H1 (cell line): ENCODE data around the gene PCNX1. TPM values are rescaled to one million over a fixed set of nuclear protein-coding genes. Genes with fewer than 3 reads are reported as not detected.

ENCODE experiments used
- CTCF ChIA-PET: fragments of 300-600 bp; sonication (Branson Sonifier 250); formaldehyde crosslinking; loops from one replicate; lab custom pipeline; 2021; ENCODE audit not compliant: partially characterized antibody; lab: Charles Lee
- POLR2A ChIA-PET: fragments of 300-600 bp; sonication (Branson Sonifier 250); formaldehyde crosslinking; loops from one replicate; lab custom pipeline; 2021; ENCODE audit warnings: inconsistent platforms; ENCODE audit not compliant: partially characterized antibody; lab: Charles Lee
- DNase-seq, 2 experiments: peaks; one replicate each; pipeline versions ENCODE4 v3.0.0 to v3.0.0-alpha.2; 2010 to 2022; ENCODE audit warnings: low spot score in 2 of 2, low read depth in 1 of 2, mixed read lengths in 1 of 2
- FAIRE-seq: peaks from 2 replicates; lab custom pipeline; 2011; peaks lifted over from hg19 to GRCh38; lab: Jason Lieb, UNC
- H2AFZ ChIP-seq: 2 replicates; pipeline ENCODE4 v1.8.1; 2012; ENCODE audit warnings: low read length, inconsistent platforms
- H2AK5ac ChIP-seq: 2 replicates; pipeline ENCODE4 v1.6.1; 2013; ENCODE audit warnings: low read depth, low read length
- H2BK120ac ChIP-seq: replicated peaks from 2 replicates; pipeline ENCODE3; 2013; ENCODE audit warnings: low read depth, low read length, inconsistent platforms
- H2BK12ac ChIP-seq: 2 replicates; pipeline ENCODE4 v1.6.1; 2013; ENCODE audit warnings: low read depth, low read length
- H2BK15ac ChIP-seq: 2 replicates; pipeline ENCODE4 v1.6.1; 2013; ENCODE audit warnings: low read length
- H2BK20ac ChIP-seq: 2 replicates; pipeline ENCODE4 v1.6.1; 2013; ENCODE audit warnings: low read length
- H2BK5ac ChIP-seq: 2 replicates; pipeline ENCODE4 v1.6.1; 2013; ENCODE audit warnings: low read depth, low read length
- H3K14ac ChIP-seq: 2 replicates; pipeline ENCODE4 v1.6.1; 2013; ENCODE audit warnings: inconsistent platforms; ENCODE audit not compliant: insufficient read length
- H3K18ac ChIP-seq: 2 replicates; pipeline ENCODE4 v1.6.1; 2013; ENCODE audit warnings: low read length; ENCODE audit errors: extremely low read depth
- H3K23ac ChIP-seq: 2 replicates; pipeline ENCODE4 v1.6.1; 2013; ENCODE audit warnings: inconsistent platforms; ENCODE audit not compliant: insufficient read length
- H3K23me2 ChIP-seq: 2 replicates; pipeline ENCODE4 v1.6.1; 2013; ENCODE audit warnings: low read depth, low read length
- H3K27ac ChIP-seq: 2 replicates; pipeline ENCODE4 v1.6.1; 2011; ENCODE audit warnings: low read depth, low read length, inconsistent platforms
- H3K27me3 ChIP-seq, 4 experiments: replicated peaks in 1 of 4; 1 replicate in 1 of 4; 2 replicates in 3 of 4; pipeline versions ENCODE4 v1.6.1 to v1.8.1; 2011 to 2013; ENCODE audit warnings: low read length in 3 of 4, mild to moderate bottlenecking in 3 of 4, inconsistent platforms in 2 of 4, mixed read lengths in 2 of 4, moderate library complexity in 1 of 4; ENCODE audit not compliant: control insufficient read depth in 3 of 4, insufficient read depth in 3 of 4; ENCODE audit errors: extremely low read depth in 1 of 4
- H3K36me3 ChIP-seq, 4 experiments: 2 replicates each; pipeline versions ENCODE4 v1.6.1 to v1.8.1; 2011 to 2013; ENCODE audit warnings: mild to moderate bottlenecking in 4 of 4, low read length in 3 of 4, moderate library complexity in 2 of 4, control low read depth in 1 of 4, inconsistent platforms in 1 of 4; ENCODE audit not compliant: insufficient read depth in 4 of 4, control insufficient read depth in 2 of 4
- H3K4ac ChIP-seq: replicated peaks from 2 replicates; pipeline ENCODE3; 2013; ENCODE audit warnings: low read length, low read depth, mixed read lengths, inconsistent platforms; ENCODE audit not compliant: insufficient read length
- H3K4me1 ChIP-seq, 4 experiments: replicated peaks in 1 of 4; 1 replicate in 1 of 4; 2 replicates in 3 of 4; pipeline versions ENCODE4 v1.6.1 to v1.8.1; 2011 to 2013; ENCODE audit warnings: low read length in 3 of 4, inconsistent platforms in 2 of 4, mixed read lengths in 1 of 4; ENCODE audit not compliant: insufficient read depth in 4 of 4, control insufficient read depth in 3 of 4
- H3K4me2 ChIP-seq, 2 experiments: 2 replicates each; pipeline versions ENCODE4 v1.6.1 to v1.8.1; 2011 to 2013; ENCODE audit warnings: low read depth in 2 of 2, low read length in 2 of 2, control low read depth in 1 of 2, inconsistent platforms in 1 of 2, mild to moderate bottlenecking in 1 of 2; ENCODE audit not compliant: insufficient read depth in 1 of 2
- H3K4me3 ChIP-seq, 4 experiments: fragments of 200-600, 300-600 bp in 1 of 4; sonication (generic), shearing (Covaris generic), sonication (Bioruptor Twin) in 1 of 4; 2 replicates each; pipeline versions ENCODE4 v1.5.1 to v1.8.1; 2011 to 2016; ENCODE audit warnings: low read length in 4 of 4, low read depth in 3 of 4, control low read depth in 2 of 4, inconsistent platforms in 2 of 4, mild to moderate bottlenecking in 2 of 4, mixed read lengths in 1 of 4, moderate library complexity in 1 of 4; ENCODE audit not compliant: insufficient read depth in 2 of 4; ENCODE audit errors: extremely low read depth in 1 of 4
- H3K56ac ChIP-seq: replicated peaks from 2 replicates; pipeline ENCODE3; 2013; ENCODE audit warnings: low read depth, mild to moderate bottlenecking, mixed read lengths, low read length, inconsistent platforms; ENCODE audit not compliant: insufficient read length
- H3K79me1 ChIP-seq: 2 replicates; pipeline ENCODE4 v1.6.1; 2013; ENCODE audit warnings: low read depth, low read length, control low read depth
- H3K79me2 ChIP-seq, 2 experiments: 2 replicates each; pipeline versions ENCODE4 v1.6.1 to v1.8.1; 2012 to 2013; ENCODE audit warnings: low read length in 2 of 2, mild to moderate bottlenecking in 2 of 2, inconsistent platforms in 1 of 2; ENCODE audit not compliant: insufficient read depth in 2 of 2, control insufficient read depth in 1 of 2
- H3K9ac ChIP-seq, 4 experiments: replicated peaks in 1 of 4; 1 replicate in 1 of 4; 2 replicates in 3 of 4; pipeline versions ENCODE4 v1.6.1 to v1.8.1; 2011 to 2013; ENCODE audit warnings: low read depth in 3 of 4, low read length in 3 of 4, control low read depth in 2 of 4, mild to moderate bottlenecking in 2 of 4, moderate library complexity in 2 of 4, inconsistent platforms in 1 of 4; ENCODE audit errors: extremely low read depth in 1 of 4
- H3K9me3 ChIP-seq, 2 experiments: 2 replicates each; pipeline versions ENCODE4 v1.6.1 to v1.8.1; 2012 to 2013; ENCODE audit warnings: mild to moderate bottlenecking in 2 of 2, moderate library complexity in 2 of 2, control low read depth in 1 of 2, inconsistent platforms in 1 of 2, low read depth in 1 of 2, low read length in 1 of 2, mixed read lengths in 1 of 2; ENCODE audit not compliant: insufficient read depth in 2 of 2
- H4K20me1 ChIP-seq, 2 experiments: replicated peaks in 1 of 2; 2 replicates each; pipeline versions ENCODE3 to v1.8.1; 2011 to 2013; ENCODE audit warnings: inconsistent platforms in 2 of 2, low read length in 2 of 2, mild to moderate bottlenecking in 1 of 2; ENCODE audit not compliant: insufficient read depth in 2 of 2, control insufficient read depth in 1 of 2
- H4K5ac ChIP-seq: 2 replicates; pipeline ENCODE4 v1.6.1; 2013; ENCODE audit warnings: low read length, low read depth, mixed read lengths, inconsistent platforms; ENCODE audit not compliant: insufficient read length
- H4K8ac ChIP-seq: 2 replicates; pipeline ENCODE4 v1.8.0; 2013; ENCODE audit warnings: mild to moderate bottlenecking, moderate library complexity, low read length, inconsistent platforms; ENCODE audit not compliant: insufficient read depth; ENCODE audit errors: extremely low read depth
- H4K91ac ChIP-seq: replicated peaks from 2 replicates; pipeline ENCODE3; 2013; ENCODE audit warnings: low read length, mixed read lengths, inconsistent platforms; ENCODE audit not compliant: insufficient read length
- BCL11A ChIP-seq, 2 experiments: IDR thresholded peaks; one replicate each; pipeline ENCODE4 v1.6.1; 2011; ENCODE audit warnings: low read depth in 2 of 2, low read length in 2 of 2, mild to moderate bottlenecking in 2 of 2
- CBX8 ChIP-seq: fragments of 300-800, 300-1000 bp; sonication (generic); IDR thresholded peaks from 2 replicates; pipeline ENCODE4 v1.7.1; 2016; ENCODE audit warnings: low read depth, low read length, borderline replicate concordance
- NANOG ChIP-seq: IDR thresholded peaks from 2 replicates; pipeline ENCODE4 v1.6.1; 2011; ENCODE audit warnings: low read length, low read depth, mild to moderate bottlenecking, inconsistent platforms; ENCODE audit not compliant: insufficient read depth, poor library complexity, severe bottlenecking
- PHF8 ChIP-seq: fragments of 200-600 bp; sonication (generic); conservative IDR thresholded peaks from 2 replicates; pipeline ENCODE4 v1.7.1; 2012; ENCODE audit warnings: low read depth, mild to moderate bottlenecking, inconsistent platforms, low read length, moderate library complexity
- POLR2A ChIP-seq, 2 experiments: IDR thresholded peaks; 1 replicate in 1 of 2; 2 replicates in 1 of 2; pipeline ENCODE4 v1.6.1; 2011; ENCODE audit warnings: low read depth in 2 of 2, low read length in 2 of 2, mild to moderate bottlenecking in 2 of 2; ENCODE audit errors: control extremely low read depth in 1 of 2
- RFX5 ChIP-seq: IDR thresholded peaks from 2 replicates; pipeline ENCODE4 v1.6.1; 2011; ENCODE audit warnings: low read depth, low read length, improper control_type of control experiment, borderline replicate concordance
- SIX5 ChIP-seq: IDR thresholded peaks from 2 replicates; pipeline ENCODE4 v1.6.1; 2011; ENCODE audit warnings: mild to moderate bottlenecking, low read depth, low read length
- SP1 ChIP-seq: IDR thresholded peaks from 2 replicates; pipeline ENCODE4 v1.6.1; 2011; ENCODE audit warnings: low read depth, low read length
- WGBS, 2 experiments: shearing (Covaris generic) in 1 of 2; methylation state at CpG; one replicate each; pipeline versions ENCODE4 v1.1.6 to v1.1.7; 2013 to 2015; ENCODE audit warnings: low lambda C conversion rate in 2 of 2, mixed read lengths in 2 of 2, inconsistent platforms in 1 of 2, low coverage in 1 of 2, missing lambda C conversion rate in 1 of 2; ENCODE audit not compliant: insufficient replicate concordance in 2 of 2, insufficient coverage in 1 of 2, insufficient read length in 1 of 2; ENCODE audit errors: extremely low coverage in 1 of 2, missing lambda C conversion rate in 1 of 2; 5-methylcytosine and 5-hydroxymethylcytosine counted together
- polyA plus RNA-seq, 7 experiments: library from polyadenylated mRNA; depleted of rRNA in 3 of 7; stranded (reverse) in 5 of 7; unstranded in 2 of 7; fragments of >200 nt in 5 of 7; fragments of 200-250 nt in 2 of 7; gene quantifications; 1 replicate in 5 of 7; 2 replicates in 1 of 7; 4 replicates in 1 of 7; pipeline versions ENCODE4 v1.2.1 to v1.2.3, GENCODE V29; 2011 to 2013; ENCODE audit warnings: missing spikeins in 2 of 7, mixed read lengths in 2 of 7
- total RNA-seq: library from RNA; stranded (reverse); fragmentation: NEBNext Ultra II Directional; extraction: Animal tissue kit (Norgen Biotek cat#: 25700); gene quantifications from 2 replicates; pipeline ENCODE4 v1.2.1, GENCODE V29; 2021
- TF ChIP-seq, protein P1 (sequence below): IDR thresholded peaks from 2 replicates; pipeline ENCODE4 v1.6.1; 2012; ENCODE audit warnings: inconsistent platforms
- TF ChIP-seq, protein P2 (sequence below), 3 experiments: IDR thresholded peaks; 1 replicate in 2 of 3; 2 replicates in 1 of 3; pipeline versions ENCODE4 v1.5.1 to v1.6.1; 2011; ENCODE audit warnings: low read length in 3 of 3, mild to moderate bottlenecking in 3 of 3, inconsistent platforms in 2 of 3, low read depth in 1 of 3, moderate library complexity in 1 of 3; ENCODE audit not compliant: insufficient read depth in 1 of 3; ENCODE audit errors: control extremely low read depth in 1 of 3

PCNX1 gene
- total and polyA plus RNA-seq, 2 of the 8 experiments (the other 6 are each of a cell fraction or from before 2014, with no cell fraction given): 37.7 to 53.2 TPM

DNA sequence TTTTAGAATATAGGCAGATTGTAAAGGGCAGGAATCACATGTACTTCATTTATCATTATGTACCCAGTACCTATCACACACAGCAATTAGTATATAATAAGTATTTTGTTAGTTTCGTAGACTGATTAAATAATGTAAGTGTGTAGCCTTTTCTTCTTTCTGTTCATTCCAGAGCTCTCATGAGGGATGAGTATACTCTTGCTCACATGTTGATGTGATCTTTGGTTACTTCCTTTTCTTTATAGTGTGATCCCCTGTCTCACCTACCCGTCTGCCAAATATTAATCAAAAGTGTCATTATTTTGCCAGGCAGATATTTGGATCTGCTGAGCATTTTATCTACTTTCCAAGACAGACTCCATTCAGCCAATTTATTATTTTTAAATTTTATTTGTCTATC, 156.1 kb downstream of the PCNX1 start:
- Histone ChIP-seq H3K4ac (no peak overlapping the region), H3K4me3 (no peak overlapping the region), H3K36me3 (peaks cover 2 to 49% (median 32%) of the 10 kb centered on the region in 4 experiments; a peak in 7 of 8 replicates), H3K14ac (no peak overlapping the region), H3K27ac (no peak overlapping the region), H4K91ac (no peak overlapping the region), H3K9me3 (no peaks in the 10 kb centered on the region), H2BK12ac (no peak overlapping the region), H4K5ac (no peak overlapping the region), H2BK5ac (no peak overlapping the region), H3K27me3 (no peaks in the 10 kb centered on the region), H3K79me1 (no peaks in the 10 kb centered on the region), H3K4me1 (no peaks in the 10 kb centered on the region), H3K23me2 (no peaks in the 10 kb centered on the region), H2AFZ (no peak overlapping the region), H2BK15ac (no peak overlapping the region), H3K4me2 (no peak overlapping the region), H3K18ac (no peak overlapping the region), H4K20me1 (no peaks in the 10 kb centered on the region), H3K23ac (no peak overlapping the region), H2BK20ac (no peak overlapping the region), H3K79me2 (no peaks in the 10 kb centered on the region), H2BK120ac (no peak overlapping the region)
- POLR2A ChIA-PET: no interaction called here
- no peak for FAIRE-seq
- WGBS, 2 experiments: 92% methylated on average over 2 of the region's 2 CpGs; no CpG with 5 or more reads in 1 of the 2 experiments
- TF ChIP-seq, protein P1, sequence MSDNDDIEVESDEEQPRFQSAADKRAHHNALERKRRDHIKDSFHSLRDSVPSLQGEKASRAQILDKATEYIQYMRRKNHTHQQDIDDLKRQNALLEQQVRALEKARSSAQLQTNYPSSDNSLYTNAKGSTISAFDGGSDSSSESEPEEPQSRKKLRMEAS: no peak
- no peak for TF ChIP-seq NANOG
- TF ChIP-seq BCL11A (IDR thresholded peaks at IDR 0.05; ENCODE audit: low read depth in 2 of 2, low read length in 2 of 2): no peak
- no peak for TF ChIP-seq PHF8
- TF ChIP-seq CBX8: no peak
- TF ChIP-seq POLR2A (IDR thresholded peaks at IDR 0.05; ENCODE audit: control extremely low read depth in 1 of 2, low read depth in 2 of 2, low read length in 2 of 2): no peak
- no peak for TF ChIP-seq RFX5
- TF ChIP-seq, protein P2, sequence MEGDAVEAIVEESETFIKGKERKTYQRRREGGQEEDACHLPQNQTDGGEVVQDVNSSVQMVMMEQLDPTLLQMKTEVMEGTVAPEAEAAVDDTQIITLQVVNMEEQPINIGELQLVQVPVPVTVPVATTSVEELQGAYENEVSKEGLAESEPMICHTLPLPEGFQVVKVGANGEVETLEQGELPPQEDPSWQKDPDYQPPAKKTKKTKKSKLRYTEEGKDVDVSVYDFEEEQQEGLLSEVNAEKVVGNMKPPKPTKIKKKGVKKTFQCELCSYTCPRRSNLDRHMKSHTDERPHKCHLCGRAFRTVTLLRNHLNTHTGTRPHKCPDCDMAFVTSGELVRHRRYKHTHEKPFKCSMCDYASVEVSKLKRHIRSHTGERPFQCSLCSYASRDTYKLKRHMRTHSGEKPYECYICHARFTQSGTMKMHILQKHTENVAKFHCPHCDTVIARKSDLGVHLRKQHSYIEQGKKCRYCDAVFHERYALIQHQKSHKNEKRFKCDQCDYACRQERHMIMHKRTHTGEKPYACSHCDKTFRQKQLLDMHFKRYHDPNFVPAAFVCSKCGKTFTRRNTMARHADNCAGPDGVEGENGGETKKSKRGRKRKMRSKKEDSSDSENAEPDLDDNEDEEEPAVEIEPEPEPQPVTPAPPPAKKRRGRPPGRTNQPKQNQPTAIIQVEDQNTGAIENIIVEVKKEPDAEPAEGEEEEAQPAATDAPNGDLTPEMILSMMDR (IDR thresholded peaks at IDR 0.05; ENCODE audit: control extremely low read depth in 1 of 3, insufficient read depth in 1 of 3, low read depth in 1 of 3, low read length in 3 of 3): no peak
- TF ChIP-seq SIX5: no peak
- no peak for TF ChIP-seq SP1
- TF ChIP-seq, all 59 proteins: peak for 0
- no peak overlapping the region for H3K56ac ChIP-seq
- H4K8ac ChIP-seq: no peak overlapping the region
- DNase-seq: no peak
- H2AK5ac ChIP-seq: no peak overlapping the region
- no peak overlapping the region for H3K9ac ChIP-seq
- CTCF ChIA-PET: no interaction called here
